HG02981 (cell line): ENCODE measurements around the gene SST.

Source experiments
- ATAC-seq: cut with Tn5 transposase; IDR thresholded peaks from one replicate; pipeline ENCODE4 v1.9.1; 2021; ENCODE audit warnings: mild to moderate bottlenecking, moderate library complexity; ENCODE audit not compliant: unreplicated experiment

SST gene

DNA sequence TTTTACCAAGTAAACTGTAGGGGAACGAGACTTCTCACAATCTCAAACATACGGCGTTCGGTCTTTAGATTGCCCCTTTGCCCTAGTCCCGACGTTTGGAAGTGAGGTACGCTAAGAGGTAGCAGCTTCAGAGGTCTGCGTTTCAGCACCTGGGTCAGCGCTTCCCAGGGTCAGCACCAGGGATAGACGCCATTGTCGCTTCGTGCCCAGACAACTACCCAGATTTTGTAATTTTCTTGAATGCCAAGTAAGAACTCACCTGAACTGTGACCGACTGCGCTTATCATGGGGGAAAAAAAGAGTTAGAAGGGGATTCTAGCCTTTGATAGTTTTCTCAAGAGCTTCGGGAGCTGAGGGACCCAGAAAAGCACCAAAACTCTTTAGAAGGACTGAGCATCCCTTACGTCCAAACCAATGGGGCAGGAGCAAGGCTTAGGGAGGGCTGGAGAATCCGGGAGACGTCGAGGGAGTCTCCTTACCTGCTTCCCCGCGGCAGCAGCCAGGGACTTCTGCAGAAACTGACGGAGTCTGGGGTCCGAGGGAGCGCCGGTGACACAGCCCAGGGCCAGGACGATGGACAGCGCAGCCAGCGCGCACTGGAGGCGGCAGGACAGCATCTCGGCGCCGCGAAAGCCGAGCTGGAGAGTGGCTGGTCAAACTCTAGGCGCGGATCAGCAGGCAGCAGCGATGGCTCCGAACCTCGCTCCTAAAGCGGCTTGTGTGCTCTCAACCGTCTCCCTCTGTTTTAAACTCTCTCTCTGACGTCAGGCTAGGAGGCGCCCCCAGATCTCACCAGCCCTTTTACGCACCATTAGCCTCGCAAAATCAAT is at the start of gene SST:
TSS of gene SST (minus strand) at position 720 of the 830 bp plus-strand sequence. CDS start at position 617, 103 bp downstream.
- ATAC-seq = no peak

DNA sequence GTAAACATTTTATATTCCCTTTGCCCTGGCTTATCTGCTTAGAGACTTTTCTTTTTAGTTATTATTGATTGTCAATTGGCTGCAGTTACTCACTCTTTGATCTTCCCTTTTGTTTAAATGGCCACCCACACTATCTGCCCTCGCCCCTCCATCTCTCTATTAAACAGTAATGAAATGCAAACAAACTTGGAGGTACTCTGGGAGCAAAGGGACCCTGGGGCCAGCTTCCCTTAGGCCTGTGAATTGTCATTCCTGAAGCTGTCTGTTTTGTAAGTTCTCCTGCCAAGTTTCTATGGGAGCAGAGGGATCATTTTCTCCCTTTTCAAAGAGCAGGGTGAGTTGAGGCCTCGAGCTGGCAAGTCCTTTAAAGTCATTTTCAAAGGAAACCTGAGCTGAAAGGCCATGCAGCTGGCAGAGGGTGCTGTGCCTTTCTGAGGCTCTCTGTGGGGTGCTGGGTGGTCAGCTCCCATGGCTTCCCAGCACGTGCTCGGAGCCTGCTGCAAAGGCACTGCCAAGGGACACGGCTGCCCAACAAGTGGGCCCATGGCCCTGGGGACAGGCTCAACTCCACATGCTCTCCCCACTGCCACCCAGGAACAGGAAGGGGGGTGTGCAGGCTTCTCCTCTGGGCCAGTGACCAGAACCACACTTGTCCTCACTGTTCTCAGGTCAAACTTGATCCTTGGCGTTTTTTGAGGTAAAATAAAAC is 49.6 kb upstream of the SST start:
- ATAC-seq = no peak

DNA sequence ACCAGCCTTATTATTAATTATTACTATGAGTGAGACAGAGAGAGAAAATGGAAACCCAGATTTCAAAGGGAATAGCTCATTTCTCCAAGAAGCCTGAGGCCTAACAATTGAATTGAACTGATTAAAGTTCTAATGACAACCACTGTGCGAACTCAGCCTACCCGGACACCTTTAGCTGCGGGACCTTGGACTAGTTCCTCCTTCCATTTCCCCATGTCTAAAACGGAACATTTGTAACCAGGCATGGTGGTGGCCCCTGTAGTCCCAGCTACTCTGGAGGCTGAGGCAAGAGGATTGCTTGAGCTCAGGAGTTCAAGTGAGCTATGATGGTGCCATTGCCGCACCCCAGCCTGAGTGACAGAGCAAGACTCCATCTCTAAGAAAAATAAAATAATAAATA is 48.6 kb upstream of the SST start:
- no peak for ATAC-seq

DNA sequence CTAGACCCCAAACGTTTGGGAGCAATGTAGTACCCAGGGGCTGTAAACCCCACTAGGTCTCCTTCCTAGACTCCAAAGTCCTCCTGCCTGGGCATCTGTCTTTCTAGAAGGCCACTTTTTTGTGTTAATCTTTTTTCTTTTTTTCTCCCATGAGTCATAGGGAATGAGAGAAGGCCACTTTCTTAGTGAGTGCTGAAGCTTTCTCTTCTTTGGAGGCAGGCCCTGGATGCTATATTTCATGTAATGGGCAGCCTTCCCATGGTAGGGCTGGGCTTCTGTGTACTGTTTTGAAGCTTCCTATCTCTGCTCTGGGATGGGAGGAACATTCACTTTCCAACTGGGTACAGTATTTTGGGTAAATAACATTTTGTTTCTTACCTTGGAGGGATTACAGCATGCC is 47.4 kb upstream of the SST start:
- no peak for ATAC-seq

DNA sequence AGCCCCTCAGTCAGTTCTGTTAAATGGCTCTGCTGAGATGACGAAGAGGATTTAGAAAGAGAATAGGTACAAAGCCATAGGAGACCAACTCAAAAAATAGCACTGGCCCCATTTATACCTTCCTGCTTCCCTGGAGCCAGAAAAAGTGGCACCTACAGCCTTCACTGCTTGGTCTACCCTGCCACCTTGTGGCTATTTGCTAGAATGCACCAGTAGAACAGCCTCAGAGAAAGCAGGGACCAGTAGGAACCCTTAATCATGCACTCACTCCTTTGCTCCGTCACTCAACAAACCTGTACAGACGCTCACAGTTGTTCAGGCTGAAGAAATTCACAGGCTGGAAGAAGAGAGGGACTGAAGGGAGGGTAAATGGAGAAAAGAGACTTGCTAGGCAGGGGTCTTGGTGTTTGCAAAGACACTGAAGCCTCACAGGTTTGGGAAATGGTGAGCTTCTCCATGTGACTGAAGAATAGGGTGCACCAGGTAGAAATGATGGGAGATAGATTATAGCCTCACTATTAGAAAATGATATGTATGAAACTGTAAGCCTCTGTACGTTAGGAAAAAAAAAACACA is 44.3 kb upstream of the SST start:
- ATAC-seq = peak; percentile 88

DNA sequence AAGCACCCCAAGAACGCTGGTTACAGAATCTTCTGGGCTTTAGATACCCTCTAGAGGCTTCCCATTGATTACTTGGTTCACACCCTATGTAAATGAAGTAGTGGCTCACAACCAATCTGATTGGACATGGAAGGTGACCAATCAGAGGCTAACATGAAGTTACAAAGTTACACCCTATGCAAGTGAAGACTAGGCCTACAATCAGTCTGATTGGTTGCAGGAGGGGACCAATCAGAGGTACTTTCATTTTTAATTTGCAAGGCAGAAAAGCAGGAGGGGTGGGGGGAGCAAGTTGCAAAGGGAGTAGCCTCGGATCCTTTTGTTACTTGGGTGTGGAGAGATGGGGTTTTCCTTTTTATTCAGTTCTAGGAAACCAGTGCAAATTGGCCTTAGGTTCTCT is 43.3 kb upstream of the SST start:
- peak; percentile 37 for ATAC-seq

DNA sequence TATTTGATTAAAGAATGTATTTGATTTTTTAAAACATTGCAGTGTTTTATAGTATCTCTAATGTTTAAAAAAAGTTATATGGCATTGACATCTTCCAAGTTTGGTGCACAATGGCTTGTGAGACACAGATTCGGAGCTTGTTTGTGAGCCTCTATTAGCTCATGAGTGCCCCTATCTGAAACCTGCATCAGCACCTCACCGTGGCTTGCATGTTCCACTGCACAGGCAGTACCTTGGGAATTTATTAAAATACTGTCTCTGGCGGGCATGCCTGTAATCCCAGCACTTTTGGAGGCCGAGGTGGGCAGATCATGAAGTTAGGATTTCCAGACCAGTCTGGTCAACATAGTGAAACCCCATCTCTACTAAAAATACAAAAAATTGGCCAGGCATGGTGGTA is 39.0 kb upstream of the SST start:
- ATAC-seq = no peak

DNA sequence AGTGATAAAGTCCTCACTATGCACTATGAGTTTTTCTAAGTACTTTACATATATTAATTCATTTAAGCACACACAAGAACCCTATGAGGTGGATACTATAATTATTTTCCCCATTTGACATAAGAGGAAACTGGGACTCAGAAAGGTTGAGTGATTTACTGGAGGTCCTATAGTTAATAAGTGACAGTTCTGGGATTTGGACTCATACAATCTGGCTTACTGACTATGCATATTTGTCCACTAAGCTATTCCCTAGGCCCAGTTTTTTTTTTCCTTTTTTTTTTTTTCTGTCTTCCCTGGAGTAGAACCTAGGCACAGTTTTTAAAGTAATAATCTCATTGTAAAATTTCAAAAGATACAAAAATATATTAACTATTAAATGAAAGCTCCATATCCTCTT is 38.5 kb upstream of the SST start:
- ATAC-seq = no peak

DNA sequence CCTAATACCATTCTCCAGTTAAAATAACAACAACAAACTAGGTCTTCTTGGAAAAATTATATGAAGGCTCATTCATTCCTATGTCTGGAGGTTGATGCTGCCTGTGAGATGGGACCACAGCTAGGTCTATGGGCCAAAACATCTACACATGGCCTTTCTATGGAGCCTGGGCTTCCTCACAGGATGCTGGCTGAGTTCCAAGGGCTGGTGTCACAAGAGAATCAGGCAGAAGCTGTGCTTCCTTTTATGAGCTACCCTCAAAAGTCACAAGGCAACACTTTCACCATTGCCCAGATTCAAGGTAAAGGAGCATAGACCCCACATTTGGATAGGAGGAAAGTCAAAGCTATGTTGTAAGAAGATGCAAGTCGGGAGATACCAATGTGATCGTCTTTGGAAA is 36.8 kb upstream of the SST start:
- ATAC-seq = no peak

DNA sequence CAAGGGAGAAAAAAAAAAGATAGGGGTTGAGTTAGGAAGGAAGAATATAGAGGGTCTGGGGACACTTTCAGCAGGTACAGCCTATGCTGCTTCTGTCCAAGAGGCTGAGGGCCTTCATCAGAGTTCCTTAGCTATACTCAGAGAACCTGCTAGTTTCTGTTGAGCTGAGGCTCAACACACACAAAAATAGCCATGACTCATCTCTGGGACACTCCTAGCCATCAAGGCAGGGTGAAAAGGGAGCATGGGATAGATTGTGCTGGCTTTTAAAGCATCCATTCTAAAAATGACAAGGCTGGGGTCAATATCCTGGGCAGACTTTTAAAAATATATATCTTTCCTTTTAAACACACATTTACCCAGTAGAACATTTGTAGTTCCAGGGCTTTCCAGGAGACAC is 35.0 kb upstream of the SST start:
- ATAC-seq = no peak

DNA sequence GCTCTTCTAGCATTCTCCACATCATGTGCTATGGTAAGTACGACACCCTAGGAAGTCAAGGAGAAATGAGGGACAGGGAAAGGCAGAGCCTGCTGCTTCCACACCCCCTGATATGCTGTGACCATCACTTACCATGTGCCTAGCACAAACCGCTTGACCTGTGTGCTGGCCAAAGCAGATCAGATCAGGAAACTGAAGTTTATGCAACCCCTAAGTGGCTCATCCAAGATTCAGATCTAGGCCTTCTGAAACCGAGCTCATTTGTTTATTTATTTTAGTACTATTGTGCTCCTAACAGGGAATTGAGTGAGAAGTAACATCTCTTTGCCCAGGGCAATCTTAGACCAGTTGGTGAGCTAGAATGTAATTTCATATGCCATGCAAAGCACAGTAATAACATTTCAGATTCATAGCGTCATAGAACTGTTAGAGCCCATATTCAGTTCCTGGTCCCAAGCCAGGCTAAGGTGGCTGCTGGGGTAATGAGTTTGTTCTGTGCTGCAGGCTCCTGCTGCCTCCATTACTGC is 32.4 kb upstream of the SST start, which contains the start of gene RTP2:
TSS of gene RTP2 (minus strand) at position 51 of the 527 bp plus-strand sequence. CDS start 429 bp downstream, outside the sequence.
- no peak for ATAC-seq

DNA sequence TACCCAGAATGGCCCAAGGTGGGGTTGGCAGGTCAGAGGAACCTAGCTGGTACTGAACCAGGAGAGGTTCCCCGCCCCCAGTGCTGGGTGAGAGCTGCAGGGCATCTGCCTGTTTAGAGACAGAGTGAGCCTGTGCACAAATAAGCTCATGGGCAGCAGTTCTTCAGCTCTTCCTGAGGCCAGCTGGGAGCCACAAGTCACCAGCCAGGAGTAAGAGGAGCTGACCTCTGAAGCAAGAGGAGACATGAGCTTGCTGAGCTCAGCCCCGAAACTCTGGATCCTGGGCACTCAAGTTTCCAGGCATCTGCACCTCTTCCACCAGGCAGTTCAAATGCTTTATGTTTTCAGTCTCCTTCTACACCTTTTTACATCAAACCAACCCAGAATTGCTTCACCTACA is 30.1 kb upstream of the SST start:
- ATAC-seq = no peak

DNA sequence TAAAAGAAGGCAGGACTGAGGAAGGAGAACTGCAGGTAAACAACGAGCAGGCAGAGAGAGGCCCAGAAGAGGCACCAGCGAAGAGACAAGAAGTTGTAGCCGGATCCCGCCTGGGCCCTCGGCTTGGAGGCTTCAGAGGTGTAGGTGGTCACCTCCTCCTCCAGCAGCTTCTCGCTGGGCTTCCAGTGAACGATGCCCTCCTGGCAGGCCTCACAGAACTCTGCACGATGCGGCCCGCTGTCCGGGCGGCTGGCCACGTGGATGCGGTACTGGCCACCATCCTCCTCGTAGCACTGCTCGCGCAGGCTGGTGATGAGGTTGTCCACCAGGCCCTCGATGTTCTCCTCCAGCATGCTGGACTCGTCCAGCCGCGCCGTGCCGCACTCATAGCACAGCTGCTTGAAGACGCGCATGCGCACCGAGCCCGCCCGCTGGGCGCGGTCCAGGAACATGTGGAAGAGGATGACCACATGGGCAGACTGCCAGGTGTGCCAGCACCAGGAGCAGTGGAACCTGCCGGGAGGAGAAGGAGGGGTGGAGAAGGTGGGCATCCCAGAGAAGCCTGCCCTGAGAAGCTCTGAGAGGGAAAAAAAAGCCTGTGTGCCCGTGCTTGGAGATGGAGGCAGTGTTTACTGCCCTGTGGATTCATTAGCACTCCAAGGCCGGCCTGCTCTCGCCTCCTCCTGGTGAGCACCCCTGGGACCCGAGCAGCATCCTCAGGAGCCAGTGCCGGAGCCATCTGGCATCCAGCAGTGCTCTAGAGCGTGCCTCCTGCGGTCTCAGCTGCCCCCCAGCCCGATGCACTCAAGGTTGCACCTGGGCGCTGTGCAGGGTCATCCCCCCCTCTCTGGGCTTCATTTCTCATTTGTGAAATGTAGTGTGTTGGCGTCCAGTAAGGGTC is 28.6 kb upstream of the SST start:
- ATAC-seq = no peak

DNA sequence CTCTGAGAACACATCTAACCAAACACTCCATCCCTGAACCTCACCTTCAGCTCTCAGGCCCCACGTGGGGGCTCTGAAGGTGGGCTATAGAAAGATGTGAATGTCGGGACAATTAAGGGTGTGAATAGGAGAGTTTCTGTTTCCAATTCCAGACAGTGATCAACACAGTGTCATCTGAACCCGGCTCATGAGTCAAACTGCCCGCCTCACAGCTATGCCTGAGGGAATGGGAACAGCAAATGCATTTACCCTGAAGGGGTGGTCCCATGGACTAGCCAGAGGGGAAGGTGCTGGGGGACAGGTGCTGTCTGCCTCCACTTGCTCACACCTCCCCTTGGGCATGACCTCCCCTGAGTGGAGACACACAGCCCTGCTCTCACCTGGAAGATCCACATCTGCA is 25.8 kb upstream of the SST start:
- ATAC-seq = no peak

DNA sequence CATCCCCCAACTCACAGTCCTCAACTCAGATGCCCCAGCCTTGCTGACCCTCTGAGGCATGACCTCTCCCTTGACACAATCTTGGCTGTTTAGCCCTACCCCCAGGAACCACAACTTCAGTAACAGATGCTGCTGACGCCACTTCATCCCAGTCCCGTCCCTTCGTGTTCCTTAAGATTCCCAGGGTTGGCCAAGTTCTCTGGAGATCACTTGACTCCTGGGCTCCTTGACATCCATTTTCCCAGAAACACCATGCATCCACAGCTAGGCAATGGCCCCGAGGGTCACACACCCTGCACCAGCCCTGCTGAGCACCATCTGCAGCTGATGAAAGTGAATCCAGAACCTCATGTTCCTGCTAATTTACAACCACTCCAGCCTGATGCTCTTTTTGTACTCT is 25.3 kb upstream of the SST start:
- no peak for ATAC-seq

DNA sequence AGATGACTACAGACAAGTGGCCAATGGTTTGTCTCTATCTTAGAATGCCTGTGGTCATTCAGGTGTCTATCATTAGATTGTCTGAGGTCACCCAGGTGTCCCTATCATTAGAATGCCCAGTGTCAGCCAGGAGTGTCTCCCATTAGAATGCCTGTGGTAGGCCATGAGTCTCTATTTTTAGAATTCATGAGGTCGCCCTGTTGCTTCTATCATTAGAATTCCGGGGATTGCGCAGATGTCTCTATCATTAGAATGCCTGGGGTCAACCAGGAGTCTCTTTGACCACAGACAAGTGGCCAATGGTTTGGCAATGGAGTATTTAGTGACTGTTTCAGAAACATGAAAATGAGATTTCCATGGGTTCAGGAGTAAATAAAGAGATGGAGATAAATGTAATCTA is 24.6 kb upstream of the SST start:
- ATAC-seq = no peak

DNA sequence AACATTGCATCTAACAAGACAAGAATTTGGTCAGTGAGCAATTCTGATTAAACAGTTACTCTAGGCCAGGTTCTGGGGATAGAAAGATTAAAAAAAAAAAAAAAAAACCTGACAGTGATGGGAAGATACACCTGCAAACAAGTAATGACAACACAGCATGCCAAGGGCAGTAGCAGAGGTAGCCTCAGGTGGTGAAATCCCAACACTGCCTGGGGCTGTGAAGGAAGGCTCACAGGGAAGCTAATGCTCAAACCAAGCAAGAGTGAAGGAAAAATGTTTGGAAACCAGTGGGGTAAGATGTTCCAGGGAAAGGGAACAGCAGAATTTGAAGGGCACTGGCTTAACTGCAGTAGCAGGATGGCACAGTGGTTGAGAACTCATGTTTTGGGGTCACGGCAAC is 23.2 kb upstream of the SST start:
- ATAC-seq = no peak

DNA sequence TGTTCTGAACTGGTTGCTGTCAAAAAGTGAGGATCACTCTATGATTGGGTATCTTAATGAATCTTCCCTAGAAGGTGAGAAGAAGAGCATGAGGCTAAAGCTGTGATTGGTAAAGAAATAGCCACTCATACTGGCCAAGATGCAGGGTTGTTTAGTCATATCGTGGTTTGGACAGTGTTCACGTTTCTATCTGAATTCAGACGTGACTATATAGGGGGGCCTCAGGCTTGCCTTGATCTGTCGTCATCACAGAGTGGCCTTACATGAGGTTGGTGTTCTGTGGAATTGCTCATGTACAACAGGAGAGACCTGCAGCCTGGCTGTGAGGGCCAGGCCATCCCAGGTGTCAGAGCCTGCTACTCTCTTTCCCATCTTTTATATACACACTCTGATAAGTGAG is 19.8 kb upstream of the SST start:
- ATAC-seq = no peak

DNA sequence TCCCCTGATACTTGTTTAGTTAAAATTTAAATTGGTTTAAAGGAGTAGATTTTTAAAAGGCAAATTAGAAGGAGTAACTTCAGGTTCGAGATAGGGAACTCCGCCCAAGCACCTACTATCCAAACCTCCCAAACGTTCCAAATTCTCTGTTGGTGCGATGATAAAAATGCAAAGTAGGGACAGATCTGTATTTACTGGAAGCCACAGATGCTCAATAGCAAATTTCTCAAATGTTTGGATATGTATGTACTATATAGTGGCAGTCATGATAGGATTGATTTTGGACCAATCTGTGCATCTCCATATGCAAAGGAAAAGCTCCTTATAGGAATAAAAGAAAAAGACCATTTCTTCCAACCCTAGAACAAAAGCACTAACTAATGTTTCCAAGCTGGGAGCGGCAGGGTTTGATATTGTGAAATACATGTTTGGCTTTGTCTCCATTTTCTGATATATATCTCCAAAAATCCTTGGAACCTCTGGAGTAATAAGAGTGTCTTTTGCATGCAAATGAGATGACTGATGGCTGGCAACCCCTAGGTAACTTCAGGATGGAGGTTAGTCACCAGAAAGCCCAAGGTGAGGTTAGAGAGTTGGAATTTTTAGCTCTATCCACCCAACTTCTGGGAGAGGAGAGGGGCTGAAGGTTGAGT is 16.6 kb upstream of the SST start:
- ATAC-seq = no peak

DNA sequence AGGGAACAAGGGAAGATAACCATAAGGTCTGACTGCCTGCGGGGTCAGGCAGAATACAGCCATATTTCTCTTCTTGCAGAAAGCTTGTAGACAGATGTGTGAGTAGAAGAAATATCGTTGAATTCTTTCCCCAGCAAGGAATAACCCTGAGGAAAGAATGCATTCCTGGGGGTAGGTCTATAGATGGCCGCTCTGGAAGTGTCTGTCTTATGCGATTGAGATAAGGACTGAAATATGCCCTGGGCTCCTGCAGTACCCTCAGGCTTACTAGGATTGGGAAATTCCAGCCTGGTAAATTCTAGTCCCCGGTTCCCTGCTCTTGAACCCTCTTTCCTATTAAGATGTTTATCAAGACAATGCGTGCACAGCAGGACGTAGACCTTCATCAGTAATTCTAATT is 15.8 kb upstream of the SST start:
- ATAC-seq = no peak
